Measurements from ENCODE around the gene CREBRF.
A peak's percentile ranks its signal among the peaks of the same experiment; 100 is the strongest.
"Not testable (repeated sequence)": the region's sequence is repeated elsewhere in the genome, so short reads cannot be mapped to it uniquely, and the experiment has no call there.

Gene CREBRF

DNA sequence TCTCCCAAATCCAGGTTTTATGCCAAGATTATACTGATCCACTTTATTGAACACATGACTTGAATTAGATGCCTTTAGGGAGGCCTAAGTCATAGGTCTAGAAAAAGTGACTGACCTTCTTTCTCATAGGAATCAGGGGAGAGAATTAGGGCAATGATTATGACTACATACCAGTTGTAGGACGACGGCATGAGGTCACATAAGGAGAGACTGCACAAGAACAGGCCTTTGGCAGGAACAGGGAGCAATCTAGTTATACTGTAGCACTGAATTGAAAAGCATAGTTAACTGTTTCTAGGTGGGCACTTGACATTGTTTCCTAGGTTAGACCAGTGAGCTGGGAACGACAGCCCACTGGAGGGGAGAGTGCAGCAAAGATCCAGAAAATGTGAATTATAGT lies 22.7 kb downstream of the CREBRF start:
- DNase-seq (ENCODE audit: low read depth, low spot score): no peak

DNA sequence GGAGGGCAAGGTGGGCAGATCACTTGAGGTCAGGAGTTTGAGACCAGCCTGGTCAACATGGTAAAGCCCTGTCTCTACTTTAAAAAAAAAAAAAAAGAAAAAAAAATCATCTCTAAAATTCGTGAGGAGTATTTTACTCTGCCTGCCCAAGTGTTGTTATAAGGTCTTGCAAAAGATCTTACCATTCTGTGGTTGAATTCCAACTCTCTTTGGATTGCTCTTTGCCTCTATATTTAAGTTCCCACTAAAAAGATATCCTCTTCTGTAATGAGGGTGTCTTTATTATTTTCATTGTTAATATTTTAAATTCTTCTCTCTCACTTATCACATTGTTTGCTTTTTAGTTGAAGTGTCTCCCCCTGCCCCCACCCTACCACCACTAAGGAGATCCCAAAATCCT lies 33.4 kb downstream of the CREBRF start:
- DNase-seq (ENCODE audit: low read depth, low spot score): no peak

DNA sequence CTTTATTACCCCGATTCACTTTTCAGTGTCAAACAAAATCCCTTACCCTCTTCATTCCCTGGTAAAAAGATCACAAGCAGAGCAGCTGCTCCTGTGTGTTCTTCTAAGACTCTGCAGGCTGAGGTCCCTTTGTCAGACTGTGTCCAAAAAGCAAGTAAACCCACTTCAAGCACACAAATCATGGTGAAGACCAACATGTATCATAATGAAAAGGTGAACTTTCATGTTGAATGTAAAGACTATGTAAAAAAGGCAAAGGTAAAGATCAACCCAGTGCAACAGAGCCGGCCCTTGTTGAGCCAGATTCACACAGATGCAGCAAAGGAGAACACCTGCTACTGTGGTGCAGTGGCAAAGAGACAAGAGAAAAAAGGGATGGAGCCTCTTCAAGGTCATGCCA lies 34.5 kb downstream of the CREBRF start:
- DNase-seq (ENCODE audit: low read depth, low spot score): no peak

DNA sequence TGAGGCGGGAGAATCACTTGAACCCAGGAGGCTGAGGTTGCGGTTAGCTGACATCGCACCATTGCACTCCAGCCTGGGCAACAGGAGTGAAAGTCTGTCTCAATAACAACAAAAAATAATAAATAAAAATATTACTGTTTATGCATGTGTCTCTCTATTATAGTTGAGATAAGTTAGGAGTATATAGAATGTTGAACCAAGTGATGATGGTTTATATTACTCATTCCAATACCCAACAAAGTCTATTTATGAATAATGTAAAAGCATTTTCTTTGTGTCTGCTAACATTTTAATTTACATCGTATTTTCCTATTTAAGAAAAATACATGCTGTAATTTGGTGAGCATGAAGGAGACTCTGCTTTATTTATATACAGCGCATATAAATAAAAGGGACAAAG lies 35.8 kb downstream of the CREBRF start:
- DNase-seq (ENCODE audit: low read depth, low spot score): no peak

DNA sequence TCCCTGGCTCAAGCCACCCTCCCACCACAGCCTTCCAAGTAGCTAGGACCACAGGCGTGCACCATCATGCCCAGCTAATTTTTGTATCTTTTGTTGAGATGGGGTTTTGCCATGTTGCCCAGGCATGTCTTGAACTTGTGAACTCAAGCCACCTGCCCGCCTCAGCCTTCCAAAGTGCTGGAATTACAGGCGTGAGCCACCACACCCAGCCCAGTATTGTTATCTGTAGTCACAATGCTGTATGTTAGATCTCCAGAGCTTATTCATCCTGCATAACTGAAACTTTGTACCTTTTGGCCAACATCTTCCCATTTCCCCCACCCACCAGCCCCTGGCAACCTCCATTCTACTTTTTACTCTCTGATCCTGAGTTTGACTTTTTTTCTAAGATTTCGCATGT lies 37.5 kb downstream of the CREBRF start:
- no peak for DNase-seq (ENCODE audit: low read depth, low spot score)

DNA sequence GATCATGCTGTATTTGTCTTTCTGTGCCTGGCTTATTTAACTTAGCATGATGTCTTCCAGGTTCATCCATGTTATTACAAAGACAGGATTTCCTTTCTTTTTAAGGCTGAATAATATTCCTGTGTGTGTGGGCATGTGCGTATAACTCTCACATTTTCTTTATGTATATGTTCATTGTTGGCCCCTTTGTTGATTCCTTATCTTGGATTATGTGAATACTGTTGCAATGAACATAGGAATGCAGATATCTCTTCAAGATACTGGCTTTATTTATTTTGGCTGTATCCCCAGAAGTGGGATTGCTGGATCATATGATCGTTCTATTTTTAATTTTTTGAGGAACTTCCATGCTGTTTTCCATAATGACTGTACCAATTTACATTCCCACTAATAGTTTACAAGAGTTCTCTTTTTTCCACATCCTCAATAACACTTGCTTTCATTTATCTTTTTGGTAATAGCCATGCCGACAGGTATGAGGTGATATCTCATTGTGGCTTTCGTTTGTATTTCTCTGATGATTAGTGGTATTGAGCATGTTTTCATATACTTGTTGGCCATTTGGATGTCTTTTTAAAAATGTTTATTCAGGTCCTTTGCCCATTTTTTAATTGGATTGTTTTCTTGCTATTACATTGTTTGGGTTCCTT lies 38.0 kb downstream of the CREBRF start:
- peak; percentile 36 for DNase-seq (ENCODE audit: low read depth, low spot score)

DNA sequence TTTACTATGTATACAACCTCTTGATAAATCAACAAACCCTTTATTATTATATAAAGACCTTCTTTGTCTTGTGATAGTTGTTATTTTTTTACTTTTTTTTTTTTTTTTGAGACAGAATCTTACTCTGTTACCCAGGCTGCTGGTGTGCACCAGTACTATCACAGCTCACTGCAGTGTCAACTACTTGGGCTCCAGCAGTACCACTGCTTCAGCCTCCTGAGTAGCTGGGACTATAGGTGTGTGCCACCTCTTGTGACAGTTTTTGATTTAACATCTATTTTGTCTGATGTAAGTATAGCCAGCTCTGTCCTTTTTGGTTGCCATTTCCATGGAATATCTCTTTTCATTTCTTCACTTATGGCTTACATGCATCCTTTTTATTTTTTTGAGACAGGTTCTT lies 42.6 kb downstream of the CREBRF start:
- DNase-seq (ENCODE audit: low read depth, low spot score): no peak

DNA sequence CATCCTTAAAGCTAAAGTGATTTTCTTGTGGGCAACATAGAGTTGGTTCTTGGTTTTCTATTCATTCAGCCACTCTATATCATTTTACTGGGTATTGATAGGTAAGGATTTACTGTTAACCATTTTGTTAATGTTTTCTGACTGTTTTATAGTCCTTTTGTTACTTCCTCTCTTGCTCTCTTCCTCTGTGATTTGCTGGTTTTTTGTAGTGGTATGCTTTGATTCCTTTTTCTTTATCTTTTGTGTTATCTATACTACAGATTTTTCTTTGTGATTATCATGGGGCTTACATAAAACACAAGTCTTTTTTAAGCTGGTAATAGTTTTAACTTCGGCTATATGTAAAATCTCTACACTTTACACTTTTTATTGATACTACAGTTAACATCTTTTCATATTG lies 43.3 kb downstream of the CREBRF start:
- DNase-seq (ENCODE audit: low read depth, low spot score): no peak

DNA sequence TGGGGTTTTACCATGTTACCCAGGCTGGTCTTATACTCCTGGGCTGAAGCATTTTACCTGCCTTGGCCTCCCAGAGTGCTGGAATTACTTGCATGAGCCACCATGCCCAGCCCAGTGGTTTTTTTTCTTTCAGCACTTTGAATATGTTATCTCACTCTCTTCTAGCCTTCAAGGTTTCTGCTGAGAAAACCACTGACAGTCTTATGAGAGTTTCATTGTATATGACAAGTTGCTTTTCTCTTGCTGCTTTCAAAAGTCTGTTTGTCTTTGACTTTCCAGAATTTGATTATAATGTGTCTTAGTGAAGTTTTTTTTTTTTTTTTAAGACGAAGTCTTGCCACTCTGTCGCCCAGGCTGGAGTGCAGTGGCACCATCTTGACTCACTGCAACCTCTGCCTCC lies 45.1 kb downstream of the CREBRF start:
- DNase-seq (ENCODE audit: low read depth, low spot score): no peak

DNA sequence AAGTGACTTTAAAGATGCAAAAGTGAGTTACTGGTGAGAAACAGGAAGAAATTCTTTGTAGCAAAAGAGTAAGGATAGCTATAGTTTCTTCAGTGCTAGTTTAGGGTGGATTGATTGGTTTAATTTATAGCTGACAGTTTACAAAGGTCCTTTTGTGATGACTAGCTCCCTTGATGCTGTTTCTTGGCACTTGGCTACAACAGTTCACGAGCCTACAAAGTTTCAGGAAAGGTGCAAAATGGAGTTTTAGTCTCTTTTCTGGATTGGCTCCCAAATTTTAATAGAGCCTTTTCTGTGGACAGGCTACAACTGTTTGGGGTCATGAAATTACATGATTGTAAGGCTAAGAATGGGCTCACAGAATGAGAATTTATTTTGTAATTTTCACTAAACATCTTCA lies 47.3 kb downstream of the CREBRF start:
- no peak for DNase-seq (ENCODE audit: low read depth, low spot score)

DNA sequence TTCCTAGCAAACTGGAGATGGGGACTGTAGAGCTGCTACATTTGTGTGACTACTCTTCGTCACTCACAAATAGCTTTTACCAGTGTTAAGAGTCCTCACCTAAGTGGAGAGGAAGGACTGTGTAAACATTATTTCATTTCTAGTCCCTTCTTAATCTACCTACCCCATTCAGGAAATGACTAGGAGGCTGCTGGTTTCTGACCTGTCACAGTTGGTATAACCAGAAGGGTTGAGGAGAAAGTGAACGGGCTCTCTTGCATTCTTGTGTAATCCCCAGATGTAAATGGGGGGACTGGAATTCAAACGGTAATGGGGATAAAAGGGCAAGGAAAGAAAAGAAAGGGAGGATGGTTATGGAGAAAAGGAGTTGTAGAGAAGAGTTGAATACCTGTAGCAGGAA lies 52.8 kb downstream of the CREBRF start:
- no peak for DNase-seq (ENCODE audit: low read depth, low spot score)

DNA sequence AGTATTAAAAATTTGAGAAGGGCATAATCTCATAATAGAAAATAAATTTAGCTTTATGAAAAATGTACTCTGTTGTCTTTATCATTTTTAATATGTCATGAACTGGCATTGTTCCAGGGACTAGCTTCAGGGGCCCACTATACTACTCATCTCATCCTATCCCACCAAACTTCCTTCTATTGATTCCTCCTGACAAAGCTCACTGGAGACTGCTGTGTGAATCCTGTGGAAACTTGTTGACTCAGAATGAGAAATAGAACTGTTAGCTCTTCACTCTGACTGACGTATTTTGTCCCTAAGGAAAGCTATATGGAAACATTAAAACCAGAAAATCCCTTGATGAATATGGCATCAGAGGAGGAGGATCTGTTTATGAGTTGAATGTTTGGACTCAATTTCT lies 58.4 kb downstream of the CREBRF start:
- no peak for DNase-seq (ENCODE audit: low read depth, low spot score)

DNA sequence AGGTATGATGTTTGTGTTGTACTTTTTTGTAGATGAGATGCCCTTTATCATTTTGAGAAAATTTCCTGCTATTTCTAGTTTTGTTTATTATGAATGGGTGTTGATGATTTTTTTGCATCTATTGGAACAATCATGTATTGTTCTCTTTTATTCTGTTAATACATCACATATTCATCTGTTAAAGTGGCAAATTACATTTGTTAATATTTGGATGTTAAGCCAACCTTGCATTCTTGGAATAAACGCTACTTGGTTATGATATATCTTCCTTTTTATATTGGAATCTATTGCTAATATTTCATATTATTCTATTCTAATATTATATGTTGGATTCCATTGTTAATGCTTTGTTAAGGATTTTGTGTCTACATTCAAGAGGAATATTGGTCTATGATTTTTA lies 63.6 kb downstream of the CREBRF start:
- DNase-seq (ENCODE audit: low read depth, low spot score): no peak

DNA sequence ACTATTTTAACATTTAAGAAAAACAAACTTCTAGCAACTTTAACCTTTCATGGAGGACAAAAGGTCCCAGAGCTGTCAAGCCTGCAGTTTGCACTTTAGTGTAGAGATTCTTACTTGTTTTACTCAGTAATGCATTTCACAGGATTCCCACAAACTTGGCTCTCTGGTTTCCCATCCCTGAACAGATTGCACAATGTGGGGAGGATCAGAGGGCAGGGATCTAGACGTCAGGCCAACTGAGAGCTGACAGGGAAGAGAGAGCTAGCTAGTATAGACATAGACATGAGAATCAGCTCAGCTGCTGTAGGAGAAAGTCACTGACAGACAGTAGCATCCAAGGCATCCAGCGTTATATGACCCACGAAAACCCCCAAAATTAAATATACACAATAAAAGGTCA lies 67.3 kb downstream of the CREBRF start:
- DNase-seq (ENCODE audit: low read depth, low spot score): no peak

DNA sequence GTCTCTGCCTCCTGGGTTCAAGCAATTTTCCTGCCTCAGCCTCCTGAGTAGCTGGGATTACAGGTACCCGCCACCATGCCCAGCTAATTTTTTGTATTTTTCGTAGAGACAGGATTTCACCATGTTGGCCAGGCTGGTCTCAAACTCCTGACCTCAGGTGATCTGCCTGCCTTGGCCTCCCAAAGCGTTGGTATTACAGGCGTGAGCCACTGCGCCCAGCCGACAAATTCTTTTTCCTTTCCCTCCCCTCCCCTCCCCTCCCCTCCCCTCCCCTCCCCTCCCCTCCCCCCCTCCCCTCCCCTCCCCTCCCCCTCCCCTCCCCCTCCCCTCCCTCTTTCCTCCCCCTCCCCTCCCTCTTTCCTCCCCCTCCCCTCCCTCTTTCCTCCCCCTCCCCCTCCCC lies 76.0 kb downstream of the CREBRF start:
- not testable (repeated sequence) for DNase-seq (ENCODE audit: low read depth, low spot score)

DNA sequence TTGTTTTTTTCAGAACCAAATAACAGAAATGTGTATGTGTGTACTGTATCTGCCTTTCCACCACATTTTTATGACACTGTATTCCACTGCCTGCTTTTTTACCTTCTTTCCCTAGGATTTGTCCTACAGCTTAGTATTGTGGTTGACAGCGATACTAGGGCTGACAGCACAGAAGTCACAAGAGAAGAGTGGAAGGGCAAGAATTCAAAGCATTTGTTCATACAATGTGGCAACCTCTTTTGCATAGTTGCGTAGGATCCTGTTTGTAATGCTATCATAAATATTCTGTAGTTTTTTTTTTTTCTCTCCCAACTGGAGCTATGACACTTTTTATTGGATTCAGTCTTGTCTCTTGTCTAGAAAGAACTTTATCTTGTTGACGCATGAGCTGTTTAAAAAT lies 82.6 kb downstream of the CREBRF start:
- DNase-seq (ENCODE audit: low read depth, low spot score): no peak

DNA sequence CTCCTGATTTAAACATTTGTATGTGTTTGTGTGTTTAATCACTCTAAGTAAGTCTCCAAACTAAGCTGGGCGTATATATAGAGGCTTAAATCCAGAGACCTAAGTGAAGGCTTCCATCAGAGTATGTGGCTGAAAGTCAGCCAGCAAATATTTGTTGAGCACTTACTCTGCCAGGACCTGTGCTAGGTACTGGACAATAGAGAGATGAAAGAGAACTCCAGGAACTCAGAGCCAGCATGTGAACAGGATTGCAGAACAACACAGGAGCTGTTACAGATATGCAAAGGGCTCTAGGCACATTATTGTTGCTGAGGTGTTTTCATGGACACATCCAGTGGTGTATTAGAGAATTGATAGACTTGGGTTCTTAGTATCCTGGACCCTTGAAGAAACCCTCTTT lies 83.5 kb downstream of the CREBRF start:
- DNase-seq (ENCODE audit: low read depth, low spot score): no peak

DNA sequence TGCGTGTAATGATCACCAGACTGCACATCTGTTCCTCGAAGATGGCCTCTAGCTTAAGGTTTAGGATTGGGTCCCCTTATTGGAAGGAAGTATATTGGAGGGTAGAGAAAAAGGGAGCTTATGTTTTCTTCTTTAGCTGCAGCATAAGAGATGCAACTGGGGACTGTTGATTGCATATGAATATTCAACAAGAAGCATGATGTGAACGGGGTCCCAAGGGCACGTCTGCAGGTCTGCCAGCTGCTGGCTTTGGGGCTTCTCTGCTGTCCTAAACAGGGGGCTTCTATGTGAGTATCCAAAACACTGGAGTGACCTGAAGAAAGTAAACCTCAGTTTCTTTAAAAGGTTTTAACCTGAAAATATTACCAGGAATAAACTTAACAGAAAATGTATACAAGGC lies 84.6 kb downstream of the CREBRF start:
- DNase-seq (ENCODE audit: low read depth, low spot score): no peak

DNA sequence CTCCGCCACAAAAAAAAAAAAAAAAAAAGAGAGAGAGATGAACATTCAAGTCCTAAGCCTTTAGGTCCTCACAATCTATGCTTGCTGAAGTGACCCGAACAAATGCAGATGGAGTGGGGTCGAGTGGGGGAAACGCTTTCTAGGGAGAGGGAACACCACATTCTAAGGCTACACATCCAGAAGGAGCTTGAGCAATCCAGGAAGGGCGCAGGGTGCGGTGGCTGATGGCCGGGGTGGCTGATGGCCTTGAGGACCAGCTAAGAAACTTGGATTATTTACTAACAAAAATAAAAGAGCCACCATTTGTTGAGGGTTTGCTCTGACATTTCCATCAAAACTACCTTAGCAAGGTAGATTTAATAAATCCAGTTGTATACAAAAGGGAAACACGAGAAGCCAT lies 87.4 kb downstream of the CREBRF start:
- DNase-seq (ENCODE audit: low read depth, low spot score): no peak

DNA sequence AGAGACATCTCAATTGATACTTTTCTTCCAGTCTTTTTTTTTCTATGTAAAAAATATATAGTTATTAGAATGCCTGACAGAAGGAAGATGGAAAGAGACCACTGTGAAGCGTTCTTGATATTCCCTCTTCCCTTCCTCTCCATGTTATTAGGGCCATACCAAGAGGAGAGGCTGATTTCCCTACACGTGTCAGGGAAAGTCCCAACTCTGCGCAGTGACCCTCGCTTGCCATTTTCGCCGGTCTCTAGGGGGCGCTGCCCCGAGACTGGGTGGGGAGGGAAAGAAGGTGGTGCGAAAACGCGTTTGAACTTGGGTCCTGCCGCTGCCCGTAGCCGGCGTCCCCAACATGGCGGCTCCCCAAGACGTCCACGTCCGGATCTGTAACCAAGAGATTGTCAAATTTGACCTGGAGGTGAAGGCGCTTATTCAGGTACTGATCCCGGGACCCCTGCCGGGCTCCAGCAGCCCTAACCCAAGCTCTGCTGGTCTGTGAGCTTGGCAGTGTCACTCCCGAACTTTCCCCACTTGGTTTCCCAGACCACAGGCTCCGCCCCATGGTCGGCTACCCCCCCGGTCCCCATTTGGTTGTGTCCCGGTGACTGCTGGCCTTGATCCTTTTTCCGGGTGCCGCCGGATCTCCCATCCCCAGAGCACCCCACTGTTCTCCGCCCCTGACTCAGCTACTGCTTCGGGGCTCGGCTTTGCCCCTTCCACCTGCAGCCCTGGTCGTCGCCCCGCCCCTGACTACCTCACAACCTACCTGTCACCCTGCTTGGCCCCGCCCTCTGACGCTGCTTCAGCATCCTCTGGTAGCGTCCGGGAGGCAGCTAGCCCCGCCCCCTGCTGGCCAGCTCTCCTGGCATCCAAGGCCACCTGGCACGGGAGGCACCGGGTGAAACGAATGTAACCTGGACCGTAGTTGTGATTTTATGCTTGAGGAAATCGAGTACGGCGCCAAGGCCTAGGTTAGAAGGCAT lies 88.3 kb downstream of the CREBRF start, which contains the start of gene BNIP1:
Gene BNIP1 (plus strand): TSS at position 332 of the 977 bp plus-strand sequence. CDS start 15 bp downstream, at position 347.
- DNase-seq (ENCODE audit: low read depth, low spot score): peak; percentile 84

DNA sequence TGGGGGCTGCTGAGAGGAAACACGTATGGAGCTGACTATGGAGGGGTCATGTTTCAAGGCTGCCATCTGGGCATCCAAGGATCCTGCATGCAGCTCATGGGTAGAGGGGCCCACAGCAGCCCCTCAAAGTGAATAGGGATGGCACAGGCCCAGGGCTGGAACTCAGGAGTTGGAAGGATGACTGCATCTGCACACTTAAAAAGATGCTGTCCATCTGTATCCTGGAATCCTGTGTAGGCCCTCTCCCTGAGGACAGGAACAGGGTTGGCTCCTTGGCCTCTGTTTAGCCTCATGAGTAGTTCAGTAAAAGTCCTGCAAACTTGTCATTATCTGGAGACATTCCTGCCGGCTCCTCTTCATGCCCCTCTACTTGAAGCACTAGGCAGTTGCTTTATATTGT lies 92.2 kb downstream of the CREBRF start:
- DNase-seq (ENCODE audit: low read depth, low spot score): no peak

DNA sequence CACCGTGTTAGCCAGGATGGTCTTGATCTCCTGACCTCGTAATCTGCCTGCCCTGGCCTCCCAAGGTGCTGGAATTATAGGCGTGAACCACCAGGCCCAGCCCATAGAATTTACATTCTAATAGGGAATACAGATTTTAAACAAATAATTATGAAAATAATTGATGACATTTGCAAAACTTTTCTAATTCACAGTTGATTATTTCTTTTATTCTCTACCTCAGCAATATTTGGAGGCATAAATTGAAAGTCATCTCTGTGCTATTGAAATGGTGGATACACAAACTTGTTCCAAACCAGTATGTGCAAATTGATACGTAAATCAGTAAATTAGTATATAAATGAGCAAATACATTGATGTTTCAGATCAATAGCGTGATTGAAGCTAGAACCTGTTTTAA lies 96.4 kb downstream of the CREBRF start:
- DNase-seq (ENCODE audit: low read depth, low spot score): no peak

DNA sequence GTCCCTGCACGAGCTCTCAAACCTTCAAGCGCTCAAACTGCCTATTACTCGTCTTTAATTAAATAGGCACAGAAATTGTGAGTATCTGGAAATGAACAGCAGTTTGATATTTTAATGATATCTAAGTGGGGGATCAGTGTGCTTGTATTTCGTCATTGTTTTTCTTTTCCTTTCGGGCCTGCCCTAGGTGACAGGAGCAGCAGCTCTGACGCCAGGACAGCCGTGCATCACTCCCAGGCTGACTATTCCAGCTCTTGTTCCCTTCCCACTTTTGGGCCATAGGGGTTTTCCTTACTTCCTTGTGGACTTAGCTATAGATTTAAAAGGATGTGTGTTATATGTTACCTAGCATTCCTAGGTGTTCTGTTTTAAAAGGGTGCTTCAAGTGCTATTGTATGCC lies 97.7 kb downstream of the CREBRF start:
- DNase-seq (ENCODE audit: low read depth, low spot score): no peak

Measured in smooth muscle cell of the brain vasculature (primary cell).